Measurements from ENCODE around the gene MED29.

DNA sequence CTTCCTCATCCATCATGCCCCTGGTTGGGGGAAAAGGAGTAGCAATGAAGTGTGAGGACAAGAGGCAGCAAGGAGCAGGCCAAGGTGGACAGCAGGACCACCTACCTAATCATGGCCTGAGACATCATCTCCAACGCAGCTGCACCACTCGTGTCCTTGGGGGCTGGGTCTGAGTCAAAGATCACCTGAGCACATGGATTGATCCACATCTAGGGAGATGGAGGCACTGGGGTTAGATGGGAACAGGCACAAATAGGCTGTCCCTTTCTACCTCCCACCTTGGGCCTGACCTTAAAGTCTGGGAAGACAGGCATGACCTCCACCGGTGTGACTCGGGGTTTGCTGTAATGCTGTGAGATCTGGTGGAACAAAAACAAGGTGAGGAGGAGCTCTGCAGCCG lies 2.5 kb upstream of the MED29 start:
- TF ChIP-seq, protein P1, sequence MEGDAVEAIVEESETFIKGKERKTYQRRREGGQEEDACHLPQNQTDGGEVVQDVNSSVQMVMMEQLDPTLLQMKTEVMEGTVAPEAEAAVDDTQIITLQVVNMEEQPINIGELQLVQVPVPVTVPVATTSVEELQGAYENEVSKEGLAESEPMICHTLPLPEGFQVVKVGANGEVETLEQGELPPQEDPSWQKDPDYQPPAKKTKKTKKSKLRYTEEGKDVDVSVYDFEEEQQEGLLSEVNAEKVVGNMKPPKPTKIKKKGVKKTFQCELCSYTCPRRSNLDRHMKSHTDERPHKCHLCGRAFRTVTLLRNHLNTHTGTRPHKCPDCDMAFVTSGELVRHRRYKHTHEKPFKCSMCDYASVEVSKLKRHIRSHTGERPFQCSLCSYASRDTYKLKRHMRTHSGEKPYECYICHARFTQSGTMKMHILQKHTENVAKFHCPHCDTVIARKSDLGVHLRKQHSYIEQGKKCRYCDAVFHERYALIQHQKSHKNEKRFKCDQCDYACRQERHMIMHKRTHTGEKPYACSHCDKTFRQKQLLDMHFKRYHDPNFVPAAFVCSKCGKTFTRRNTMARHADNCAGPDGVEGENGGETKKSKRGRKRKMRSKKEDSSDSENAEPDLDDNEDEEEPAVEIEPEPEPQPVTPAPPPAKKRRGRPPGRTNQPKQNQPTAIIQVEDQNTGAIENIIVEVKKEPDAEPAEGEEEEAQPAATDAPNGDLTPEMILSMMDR (IDR thresholded peaks at IDR 0.05), result no peak
- TF ChIP-seq EZH2 (IDR thresholded peaks at IDR 0.05) (no peak), EZH2phosphoT487 (IDR thresholded peaks at IDR 0.05) (no peak)
